ENCODE results near the gene DAB2. TPM values are rescaled to one million over a fixed set of nuclear protein-coding genes. Genes with fewer than 3 reads are reported as not detected.

DAB2 gene
- total RNA-seq, 1 experiment from 2014 or later, result 14.1 TPM

GRCh38 chr5:39349484-39349883 lies 75.3 kb downstream of the DAB2 start:
- H3K4me1 ChIP-seq (ENCODE audit: insufficient read depth, low read length), result no peaks in the 10 kb centered on the region
- no peak overlapping the region for H2AFZ ChIP-seq (ENCODE audit: low read length)
- H3K36me3 ChIP-seq (ENCODE audit: low read depth, low read length), result no peaks in the 10 kb centered on the region
- H3K79me2 ChIP-seq (ENCODE audit: low read length), result no peaks in the 10 kb centered on the region
- ATAC-seq (no peak), DNase-seq (no peak)
- POLR2A ChIA-PET (ENCODE audit: unreplicated experiment), result no interaction called here
- H3K9me3 ChIP-seq (ENCODE audit: low read length), result no peaks in the 10 kb centered on the region
- CTCF ChIA-PET, result no interaction called here
- no peak for TF ChIP-seq EZH2 (IDR thresholded peaks at IDR 0.05; ENCODE audit: low read length, unreplicated experiment)
- no peak for TF ChIP-seq CTCF (conservative IDR thresholded peaks at IDR 0.05; ENCODE audit: low read depth, low read length)
- TF ChIP-seq EZH2phosphoT487 (IDR thresholded peaks at IDR 0.05; ENCODE audit: borderline replicate concordance, low read length), result no peak
- no peaks in the 10 kb centered on the region for H3K9me2 ChIP-seq (replicated peaks; ENCODE audit: low read length)
- H3K4me3 ChIP-seq (ENCODE audit: low read length), result no peak overlapping the region
- H3F3A ChIP-seq (ENCODE audit: low read length, unreplicated experiment), result no peaks in the 10 kb centered on the region
- no peak overlapping the region for H3K4me2 ChIP-seq (ENCODE audit: low read length)
- intact Hi-C loops (cut with micrococcal nuclease), result no loop called here
- no peaks in the 10 kb centered on the region for H3K27me3 ChIP-seq (ENCODE audit: low read length)
- no TSS peak for BruUV-seq (replicated peaks)
- no peaks in the 10 kb centered on the region for H4K20me1 ChIP-seq (ENCODE audit: low read length)
- H3K9ac ChIP-seq (ENCODE audit: low read length), result no peak overlapping the region
- H3K27ac ChIP-seq (ENCODE audit: low read length), result no peak overlapping the region

DNA sequence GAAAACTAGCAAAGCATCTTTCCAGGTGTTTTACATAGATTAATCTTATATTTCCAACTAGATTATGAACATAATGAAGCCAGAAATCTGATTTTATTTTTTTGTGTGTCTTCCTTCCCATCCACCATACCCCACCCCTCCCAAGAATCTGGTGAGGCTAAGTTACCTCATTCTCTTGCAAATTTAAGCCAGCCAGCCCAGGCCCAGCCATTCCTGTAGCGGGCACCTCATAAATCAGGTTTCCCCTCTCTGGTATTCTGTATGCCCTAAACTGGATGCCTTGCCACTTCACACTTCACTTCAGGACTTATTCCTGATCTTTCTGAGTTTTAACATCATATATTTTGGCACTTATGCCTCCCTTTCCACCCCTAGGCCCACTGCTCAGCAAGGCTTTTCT lies 82.3 kb downstream of the DAB2 start:
- POLR2A ChIA-PET (ENCODE audit: unreplicated experiment), result no interaction called here
- no peak for DNase-seq
- TF ChIP-seq EZH2phosphoT487 (IDR thresholded peaks at IDR 0.05; ENCODE audit: borderline replicate concordance, low read length), result no peak
- TF ChIP-seq EZH2 (IDR thresholded peaks at IDR 0.05; ENCODE audit: low read length, unreplicated experiment), result no peak
- no peak for TF ChIP-seq CTCF (conservative IDR thresholded peaks at IDR 0.05; ENCODE audit: low read depth, low read length)

DNA sequence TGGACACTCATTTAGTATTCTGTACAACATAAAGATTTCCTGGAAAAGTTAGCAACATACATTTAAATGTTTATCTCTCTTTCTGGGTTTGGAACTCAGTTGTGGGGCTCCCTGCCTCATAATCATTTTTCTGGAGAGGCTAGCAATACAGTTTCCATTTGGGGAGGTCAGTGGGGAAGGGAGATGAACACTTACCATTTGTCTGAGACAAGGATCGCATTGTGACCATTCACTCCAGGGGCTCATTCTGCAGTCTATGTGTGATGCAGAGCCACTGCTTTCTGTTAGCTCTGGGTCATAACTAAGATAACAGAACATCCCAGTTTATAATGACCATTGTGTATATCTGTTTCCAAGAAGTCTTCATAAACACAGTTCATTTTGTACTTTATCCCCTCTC lies 82.9 kb downstream of the DAB2 start:
- intact Hi-C loops (cut with micrococcal nuclease), result no loop called here

More for the DNA sequence above, 82.3 kb downstream of the DAB2 start:
- no TSS peak for BruUV-seq (replicated peaks)
- Histone ChIP-seq H3F3A (ENCODE audit: low read length, unreplicated experiment) (no peaks in the 10 kb centered on the region), H3K9me3 (ENCODE audit: low read length) (no peaks in the 10 kb centered on the region), H3K4me3 (ENCODE audit: low read length) (no peak overlapping the region), H3K27ac (ENCODE audit: low read length) (no peak overlapping the region), H3K36me3 (ENCODE audit: low read depth, low read length) (no peaks in the 10 kb centered on the region), H3K4me1 (ENCODE audit: insufficient read depth, low read length) (no peaks in the 10 kb centered on the region), H4K20me1 (ENCODE audit: low read length) (no peaks in the 10 kb centered on the region), H3K9ac (ENCODE audit: low read length) (no peak overlapping the region), H3K79me2 (ENCODE audit: low read length) (no peaks in the 10 kb centered on the region), H3K4me2 (ENCODE audit: low read length) (no peak overlapping the region), H3K27me3 (ENCODE audit: low read length) (no peaks in the 10 kb centered on the region), H2AFZ (ENCODE audit: low read length) (no peak overlapping the region), H3K9me2 (replicated peaks; ENCODE audit: low read length) (no peaks in the 10 kb centered on the region)
- CTCF ChIA-PET, result no interaction called here
- no peak for ATAC-seq
- intact Hi-C loops (cut with micrococcal nuclease), result no loop called here

More for the DNA sequence above, 82.9 kb downstream of the DAB2 start:
- no peaks in the 10 kb centered on the region for H4K20me1 ChIP-seq (ENCODE audit: low read length)
- H3K27me3 ChIP-seq (ENCODE audit: low read length), result no peaks in the 10 kb centered on the region
- H3K27ac ChIP-seq (ENCODE audit: low read length), result no peak overlapping the region
- no peaks in the 10 kb centered on the region for H3K9me2 ChIP-seq (replicated peaks; ENCODE audit: low read length)
- no peak overlapping the region for H3K9ac ChIP-seq (ENCODE audit: low read length)
- H3K9me3 ChIP-seq (ENCODE audit: low read length), result no peaks in the 10 kb centered on the region
- no peak overlapping the region for H3K4me2 ChIP-seq (ENCODE audit: low read length)
- POLR2A ChIA-PET (ENCODE audit: unreplicated experiment), result no interaction called here
- no TSS peak for BruUV-seq (replicated peaks)
- DNase-seq, result no peak
- H3F3A ChIP-seq (ENCODE audit: low read length, unreplicated experiment), result no peaks in the 10 kb centered on the region
- H3K4me1 ChIP-seq (ENCODE audit: insufficient read depth, low read length), result no peaks in the 10 kb centered on the region
- no peak overlapping the region for H2AFZ ChIP-seq (ENCODE audit: low read length)
- H3K79me2 ChIP-seq (ENCODE audit: low read length), result no peaks in the 10 kb centered on the region
- ATAC-seq, result no peak
- H3K4me3 ChIP-seq (ENCODE audit: low read length), result no peak overlapping the region
- TF ChIP-seq EZH2 (IDR thresholded peaks at IDR 0.05; ENCODE audit: low read length, unreplicated experiment) (no peak), CTCF (conservative IDR thresholded peaks at IDR 0.05; ENCODE audit: low read depth, low read length) (no peak), EZH2phosphoT487 (IDR thresholded peaks at IDR 0.05; ENCODE audit: borderline replicate concordance, low read length) (no peak)
- CTCF ChIA-PET, result no interaction called here
- no peaks in the 10 kb centered on the region for H3K36me3 ChIP-seq (ENCODE audit: low read depth, low read length)
